MM.1S (cell line): Measurements from ENCODE around the gene MMP20.

Experiments
- CTCF ChIP-seq: fragments of 300-600 bp; sonication (generic); IDR thresholded peaks from 2 replicates; pipeline ENCODE4 v1.5.1; 2016; ENCODE audit warnings: antibody characterized with exemption, low read length, mixed read lengths
- EZH2 ChIP-seq: fragments of 300-600 bp; sonication (generic); optimal IDR thresholded peaks from 2 replicates; pipeline ENCODE3; 2017; ENCODE audit warnings: low read depth, mild to moderate bottlenecking, antibody characterized with exemption, low read length, mixed read lengths
- EZH2phosphoT487 ChIP-seq: fragments of 300-600 bp; sonication (generic); IDR thresholded peaks from 2 replicates; pipeline ENCODE4 v1.6.1; 2018; ENCODE audit warnings: antibody characterized with exemption, low read length

- TF ChIP-seq CTCF: no peak
- no peak for TF ChIP-seq EZH2
- TF ChIP-seq EZH2phosphoT487: no peak
These were observed 31.4 kb upstream of the MMP20 start for GRCh38 chr11:102656528-102656927.
